HS-27A (cell line): ENCODE measurements around the gene RPS29.

ENCODE experiments used
- DNase-seq: peaks from one replicate; pipeline ENCODE4 v3.0.0-alpha.2; 2012; ENCODE audit warnings: low read depth, missing footprints

RPS29 gene

GRCh38 chr14:49550286-49551184 lies 35.6 kb downstream of the RPS29 start:
- DNase-seq, result no peak

GRCh38 chr14:49549881-49550280 lies 36.3 kb downstream of the RPS29 start:
- DNase-seq, result no peak

GRCh38 chr14:49549446-49549845 lies 36.7 kb downstream of the RPS29 start:
- DNase-seq, result no peak

GRCh38 chr14:49546766-49547165 lies 39.4 kb downstream of the RPS29 start:
- DNase-seq, result no peak

GRCh38 chr14:49545716-49546115 lies 40.5 kb downstream of the RPS29 start:
- DNase-seq, result no peak

- DNase-seq, result no peak
Measured at GRCh38 chr14:49545071-49545470, 41.1 kb downstream of the RPS29 start.

- no peak for DNase-seq
Measured at GRCh38 chr14:49541049-49541448, 45.1 kb downstream of the RPS29 start.

- no peak for DNase-seq
Measured at GRCh38 chr14:49538852-49539251, 47.3 kb downstream of the RPS29 start.
